Measurements from ENCODE around the gene RIMKLB.

RIMKLB gene

DNA sequence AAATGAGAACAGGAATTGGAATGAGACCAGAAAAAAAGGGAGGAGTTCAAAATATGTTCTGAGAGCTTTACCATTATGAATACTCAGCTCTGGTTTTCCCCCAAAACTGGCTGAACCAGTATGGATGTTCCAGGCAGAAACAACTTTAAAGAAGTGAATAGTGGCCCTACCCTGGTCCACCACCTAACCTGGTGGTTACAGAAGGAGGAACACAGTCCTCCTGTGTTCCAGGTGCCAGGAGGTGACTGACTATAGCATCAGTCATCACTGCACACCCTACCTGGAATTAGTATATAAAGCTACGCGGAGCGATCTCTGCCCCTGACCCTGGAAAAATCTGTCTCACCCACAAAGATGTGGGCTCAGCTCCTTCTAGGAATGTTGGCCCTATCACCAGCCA lies 124.5 kb downstream of the RIMKLB start, which contains the start of gene A2ML1:
TSS of gene A2ML1 (plus strand) at position 324 of the 400 bp plus-strand sequence. CDS start at position 355, 31 bp downstream.
- peak; percentile 72 to 87 for DNase-seq
- no CpG with 5 or more reads among the region's 3 CpGs for WGBS (ENCODE audit: extremely low coverage, insufficient coverage, insufficient read length)

GRCh38 chr12:8823565-8824300 lies 125.9 kb downstream of the RIMKLB start:
- peak overlapping the region; percentile 89 for H2BK12ac ChIP-seq (ENCODE audit: low read length)
- no peak overlapping the region for H3K4me3 ChIP-seq (ENCODE audit: low read depth, low read length)
- peak overlapping the region; percentile 93 for H2BK5ac ChIP-seq (ENCODE audit: low read depth, low read length, poor library complexity)
- peak overlapping the region; percentile 78 for H4K91ac ChIP-seq (ENCODE audit: low read depth, low read length)
- no peak overlapping the region for H3K18ac ChIP-seq (ENCODE audit: low read length)
- H3K79me2 ChIP-seq (ENCODE audit: control insufficient read depth, insufficient read depth, low read length, poor library complexity): no peaks in the 10 kb centered on the region
- peak; percentile 21 to 36 for DNase-seq
- no peaks in the 10 kb centered on the region for H3K36me3 ChIP-seq (ENCODE audit: control insufficient read depth in 1 of 2, insufficient read depth in 2 of 2, low read length in 2 of 2)
- WGBS (ENCODE audit: extremely low coverage, insufficient coverage, insufficient read length): no CpG with 5 or more reads among the region's 8 CpGs
- H2AK5ac ChIP-seq (ENCODE audit: low read length): no peak overlapping the region
- no peak overlapping the region for H4K12ac ChIP-seq (ENCODE audit: low read depth, low read length)
- peak overlapping the region; percentile 31 for H3K4ac ChIP-seq (ENCODE audit: low read depth, low read length)
- H3K9ac ChIP-seq (ENCODE audit: low read length): no peak overlapping the region
- peak overlapping the region; percentile 88 for H2AFZ ChIP-seq (ENCODE audit: insufficient read depth, low read length, poor library complexity)
- H3K79me1 ChIP-seq (ENCODE audit: low read length): peaks cover 36% of the 10 kb centered on the region
- no peak overlapping the region for H3K23ac ChIP-seq (ENCODE audit: low read length)
- no peaks in the 10 kb centered on the region for H3K27me3 ChIP-seq (ENCODE audit: insufficient read depth, low read length)
- H4K8ac ChIP-seq (ENCODE audit: low read depth, low read length): peak overlapping the region; percentile 78
- H3K14ac ChIP-seq (ENCODE audit: low read length): peak overlapping the region; percentile 45
- peak overlapping the region; percentile 89 for H2BK120ac ChIP-seq (ENCODE audit: insufficient read depth, low read length, poor library complexity)
- no peak overlapping the region for H3K4me2 ChIP-seq (ENCODE audit: low read length)
- H3K4me1 ChIP-seq (ENCODE audit: control insufficient read depth in 1 of 2, insufficient read depth in 2 of 2, low read length in 2 of 2): peaks cover 25 to 38% of the 10 kb centered on the region in 2 experiments
- H3K9me3 ChIP-seq (ENCODE audit: insufficient read depth, low read depth, low read length): no peaks in the 10 kb centered on the region
- peak overlapping the region; percentile 38 for H3K27ac ChIP-seq (ENCODE audit: low read depth, low read length)

More for the DNA sequence above, 124.5 kb downstream of the RIMKLB start, which contains the start of gene A2ML1:
- Histone ChIP-seq H3K23ac (ENCODE audit: low read length) (no peak within 1 kb of the TSS), H3K79me1 (ENCODE audit: low read length) (peaks cover 28% of the 10 kb centered on the region), H2AK5ac (ENCODE audit: low read length) (peak within 1 kb of the TSS; percentile 74), H4K8ac (ENCODE audit: low read depth, low read length) (peak within 1 kb of the TSS; percentile 82), H2BK120ac (ENCODE audit: insufficient read depth, low read length, poor library complexity) (peak within 1 kb of the TSS; percentile 91), H3K27me3 (ENCODE audit: insufficient read depth, low read length) (no peaks in the 10 kb centered on the region), H3K79me2 (ENCODE audit: control insufficient read depth, insufficient read depth, low read length, poor library complexity) (no peaks in the 10 kb centered on the region), H2BK5ac (ENCODE audit: low read depth, low read length, poor library complexity) (peak within 1 kb of the TSS; percentile 90), H3K18ac (ENCODE audit: low read length) (no peak within 1 kb of the TSS), H4K91ac (ENCODE audit: low read depth, low read length) (peak within 1 kb of the TSS; percentile 95), H4K12ac (ENCODE audit: low read depth, low read length) (no peak within 1 kb of the TSS), H3K14ac (ENCODE audit: low read length) (peak within 1 kb of the TSS; percentile 85), H3K4ac (ENCODE audit: low read depth, low read length) (peak within 1 kb of the TSS; percentile 82), H3K4me1 (ENCODE audit: control insufficient read depth in 1 of 2, insufficient read depth in 2 of 2, low read length in 2 of 2) (peaks cover 14 to 28% of the 10 kb centered on the region in 2 experiments), H2BK12ac (ENCODE audit: low read length) (peak within 1 kb of the TSS; percentile 89), H3K4me3 (ENCODE audit: low read depth, low read length) (no peak within 1 kb of the TSS), H3K9ac (ENCODE audit: low read length) (peak within 1 kb of the TSS; percentile 2), H3K27ac (ENCODE audit: low read depth, low read length) (peak within 1 kb of the TSS; percentile 85), H3K9me3 (ENCODE audit: insufficient read depth, low read depth, low read length) (no peaks in the 10 kb centered on the region), H2AFZ (ENCODE audit: insufficient read depth, low read length, poor library complexity) (no peak within 1 kb of the TSS), H3K36me3 (ENCODE audit: control insufficient read depth in 1 of 2, insufficient read depth in 2 of 2, low read length in 2 of 2) (no peaks in the 10 kb centered on the region), H3K4me2 (ENCODE audit: low read length) (no peak within 1 kb of the TSS)

DNA sequence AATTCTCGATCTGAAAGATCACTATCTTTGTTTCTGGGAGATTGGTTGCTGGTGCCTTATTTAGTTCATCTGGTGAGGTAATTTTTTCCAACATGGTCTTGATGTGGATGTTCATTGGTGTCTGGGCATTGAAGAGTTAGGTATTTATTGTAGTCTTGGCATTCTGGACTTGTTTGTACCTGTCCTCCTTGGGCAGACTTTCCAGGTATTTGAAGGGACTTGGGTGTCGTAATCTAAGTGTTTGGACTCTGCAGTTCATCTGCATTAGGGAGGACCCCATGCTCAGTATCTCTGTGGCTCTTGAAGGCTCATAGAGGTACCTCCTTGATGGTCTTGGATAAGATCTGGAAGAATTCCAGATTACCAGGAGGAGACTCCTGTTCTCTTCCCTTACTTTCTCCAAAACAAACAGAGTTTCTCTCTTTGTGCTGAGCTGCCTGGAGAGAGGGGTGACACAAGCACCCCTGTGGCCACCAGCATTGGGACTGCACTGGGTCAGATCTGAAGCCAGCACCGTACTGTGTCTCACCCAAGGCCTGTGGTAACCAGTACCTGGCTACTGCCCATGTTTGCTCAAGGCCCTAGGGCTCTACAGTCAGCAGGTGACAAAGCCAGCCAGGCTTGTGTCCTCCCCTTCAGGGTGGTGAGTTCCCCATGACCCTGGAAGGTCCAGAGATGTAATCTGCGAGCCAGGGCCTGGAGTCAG lies 129.9 kb downstream of the RIMKLB start:
- Histone ChIP-seq H3K4me1 (ENCODE audit: control insufficient read depth in 1 of 2, insufficient read depth in 2 of 2, low read length in 2 of 2) (peaks cover 30 to 37% of the 10 kb centered on the region in 2 experiments), H3K27me3 (ENCODE audit: insufficient read depth, low read length) (no peaks in the 10 kb centered on the region), H3K18ac (ENCODE audit: low read length) (peak overlapping the region; percentile 56), H3K14ac (ENCODE audit: low read length) (peak overlapping the region; percentile 4), H3K4me3 (ENCODE audit: low read depth, low read length) (no peak overlapping the region), H3K27ac (ENCODE audit: low read depth, low read length) (peak overlapping the region; percentile 96), H2BK120ac (ENCODE audit: insufficient read depth, low read length, poor library complexity) (peak overlapping the region; percentile 79), H4K8ac (ENCODE audit: low read depth, low read length) (peak overlapping the region; percentile 66), H2BK5ac (ENCODE audit: low read depth, low read length, poor library complexity) (peak overlapping the region; percentile 66), H3K9ac (ENCODE audit: low read length) (no peak overlapping the region), H2AK5ac (ENCODE audit: low read length) (peak overlapping the region; percentile 3), H3K23ac (ENCODE audit: low read length) (no peak overlapping the region), H3K9me3 (ENCODE audit: insufficient read depth, low read depth, low read length) (no peaks in the 10 kb centered on the region), H3K79me1 (ENCODE audit: low read length) (peaks cover 33% of the 10 kb centered on the region), H4K91ac (ENCODE audit: low read depth, low read length) (peak overlapping the region; percentile 74), H3K79me2 (ENCODE audit: control insufficient read depth, insufficient read depth, low read length, poor library complexity) (peaks cover 4% of the 10 kb centered on the region), H3K4me2 (ENCODE audit: low read length) (no peak overlapping the region), H2AFZ (ENCODE audit: insufficient read depth, low read length, poor library complexity) (peak overlapping the region; percentile 26), H3K36me3 (ENCODE audit: control insufficient read depth in 1 of 2, insufficient read depth in 2 of 2, low read length in 2 of 2) (no peaks in the 10 kb centered on the region), H3K4ac (ENCODE audit: low read depth, low read length) (peak overlapping the region; percentile 22), H4K12ac (ENCODE audit: low read depth, low read length) (peak overlapping the region; percentile 45), H2BK12ac (ENCODE audit: low read length) (peak overlapping the region; percentile 9)
- no CpG with 5 or more reads among the region's 4 CpGs for WGBS (ENCODE audit: extremely low coverage, insufficient coverage, insufficient read length)
- DNase-seq: peak; percentile 95 to 96

DNA sequence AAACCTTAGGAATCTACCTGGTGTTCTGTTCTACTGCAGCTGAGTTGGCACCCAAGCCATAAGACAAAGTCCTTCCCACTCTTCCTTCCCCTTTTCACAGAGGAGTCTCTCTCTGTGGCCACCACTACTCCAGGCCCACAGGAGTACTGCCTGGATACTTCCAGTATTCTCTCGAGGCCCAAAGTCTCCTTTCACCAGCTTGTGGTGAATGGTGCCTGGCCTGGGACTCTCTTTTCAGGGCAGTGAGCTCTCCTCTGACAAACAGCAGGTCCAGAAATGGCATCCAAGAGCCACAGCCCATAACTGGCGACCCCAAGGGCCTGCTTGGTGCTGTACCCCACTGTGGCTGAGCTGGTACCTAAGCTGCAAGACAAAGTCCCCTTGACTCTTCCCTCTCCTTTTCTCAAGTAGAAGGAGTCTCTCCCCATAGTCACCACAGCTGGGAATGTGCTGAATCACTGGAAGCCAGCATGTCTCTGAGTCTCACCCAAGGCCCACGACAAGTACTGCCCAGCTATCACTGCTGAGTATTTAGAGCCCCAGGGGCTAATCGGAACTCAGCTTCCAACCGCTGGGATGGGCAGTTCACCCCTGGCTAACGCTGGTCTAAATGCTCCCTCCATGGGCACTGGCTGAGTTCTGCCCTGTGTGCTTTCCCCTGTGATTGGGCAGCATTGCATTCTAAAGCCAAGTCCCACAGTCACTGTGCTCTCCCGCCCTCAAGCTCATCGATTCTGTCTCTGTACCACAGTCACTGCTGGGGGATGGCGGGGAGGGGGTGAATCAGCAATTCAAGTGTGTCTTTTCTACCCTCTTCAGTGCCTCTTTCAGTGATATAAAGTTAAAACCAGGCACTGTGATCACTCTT lies 130.7 kb downstream of the RIMKLB start:
- no peak overlapping the region for H3K4me3 ChIP-seq (ENCODE audit: low read depth, low read length)
- H3K79me2 ChIP-seq (ENCODE audit: control insufficient read depth, insufficient read depth, low read length, poor library complexity): peaks cover 4% of the 10 kb centered on the region

More for the DNA sequence above, 130.7 kb downstream of the RIMKLB start:
- peaks cover 29% of the 10 kb centered on the region for H3K79me1 ChIP-seq (ENCODE audit: low read length)
- no peaks in the 10 kb centered on the region for H3K9me3 ChIP-seq (ENCODE audit: insufficient read depth, low read depth, low read length)
- no CpG with 5 or more reads among the region's 9 CpGs for WGBS (ENCODE audit: extremely low coverage, insufficient coverage, insufficient read length)
- peak overlapping the region; percentile 66 for H2BK5ac ChIP-seq (ENCODE audit: low read depth, low read length, poor library complexity)
- peak overlapping the region; percentile 1 for H4K12ac ChIP-seq (ENCODE audit: low read depth, low read length)
- H3K14ac ChIP-seq (ENCODE audit: low read length): peak overlapping the region; percentile 4
- peak overlapping the region; percentile 74 for H4K91ac ChIP-seq (ENCODE audit: low read depth, low read length)
- peak overlapping the region; percentile 96 for H3K27ac ChIP-seq (ENCODE audit: low read depth, low read length)
- H2BK12ac ChIP-seq (ENCODE audit: low read length): peak overlapping the region; percentile 9
- H3K4me2 ChIP-seq (ENCODE audit: low read length): peak overlapping the region; percentile 32
- H3K18ac ChIP-seq (ENCODE audit: low read length): peak overlapping the region; percentile 50
- H2BK120ac ChIP-seq (ENCODE audit: insufficient read depth, low read length, poor library complexity): peak overlapping the region; percentile 46
- DNase-seq: peak; percentile 89 to 94
- peak overlapping the region; percentile 4 for H4K8ac ChIP-seq (ENCODE audit: low read depth, low read length)
- H2AK5ac ChIP-seq (ENCODE audit: low read length): peak overlapping the region; percentile 3
- H3K36me3 ChIP-seq (ENCODE audit: control insufficient read depth in 1 of 2, insufficient read depth in 2 of 2, low read length in 2 of 2): no peaks in the 10 kb centered on the region
- no peak overlapping the region for H3K23ac ChIP-seq (ENCODE audit: low read length)
- no peak overlapping the region for H3K9ac ChIP-seq (ENCODE audit: low read length)
- peak overlapping the region; percentile 42 for H2AFZ ChIP-seq (ENCODE audit: insufficient read depth, low read length, poor library complexity)
- H3K4me1 ChIP-seq (ENCODE audit: control insufficient read depth in 1 of 2, insufficient read depth in 2 of 2, low read length in 2 of 2): peaks cover 27 to 34% of the 10 kb centered on the region in 2 experiments
- no peaks in the 10 kb centered on the region for H3K27me3 ChIP-seq (ENCODE audit: insufficient read depth, low read length)
- H3K4ac ChIP-seq (ENCODE audit: low read depth, low read length): no peak overlapping the region

All from trophoblast cell (in vitro differentiated cells and primary cell).